Activated CD8-positive, alpha-beta T cell treated with anti-CD3 and anti-CD28 coated beads, Interleukin-2, amount 10 ng/mL, durations not matched to agents 7 days and 5 days (primary cell): ENCODE measurements around the gene CDK14. TPM values are rescaled to one million over a fixed set of nuclear protein-coding genes. Genes with fewer than 3 reads are reported as not detected.

Experiments
- ATAC-seq: fragments of 150-1000 bp; cut with Tn5 transposase; one replicate; pipeline ENCODE4 v1.10.0; 2021; ENCODE audit warnings: moderate library complexity
- CTCF ChIA-PET: fragments of 350-600 bp; sonication (Branson Sonifier 250); formaldehyde crosslinking; loops from one replicate; lab custom pipeline; 2021; ENCODE audit warnings: antibody characterized with exemption; lab: Charles Lee
- POLR2A ChIA-PET: fragments of 350-600 bp; sonication (Branson Sonifier 250); formaldehyde crosslinking; loops from one replicate; lab custom pipeline; 2021; ENCODE audit warnings: antibody characterized with exemption; lab: Charles Lee
- DNase-seq: peaks from one replicate; pipeline ENCODE4 v3.0.0-alpha.2; 2020
- H3K27ac Mint-ChIP-seq: one replicate; pipeline ENCODE4 v1.8.0; 2021; ENCODE audit warnings: mild to moderate bottlenecking, mixed read lengths
- H3K27me3 Mint-ChIP-seq: one replicate; pipeline ENCODE4 v1.8.0; 2021; ENCODE audit warnings: low read depth, mixed read lengths
- H3K36me3 Mint-ChIP-seq: one replicate; pipeline ENCODE4 v1.8.0; 2021; ENCODE audit warnings: low read depth, mixed read lengths
- H3K4me1 Mint-ChIP-seq: one replicate; pipeline ENCODE4 v1.8.0; 2021; ENCODE audit warnings: low read depth, mixed read lengths
- H3K4me3 Mint-ChIP-seq: one replicate; pipeline ENCODE4 v1.8.0; 2021; ENCODE audit warnings: mild to moderate bottlenecking, mixed read lengths
- H3K9me3 Mint-ChIP-seq: one replicate; pipeline ENCODE4 v1.8.0; 2022; ENCODE audit warnings: mixed read lengths; ENCODE audit not compliant: insufficient read depth
- total RNA-seq, 2 experiments: library from RNA; stranded (reverse); gene quantifications; one replicate each; pipeline ENCODE4 v1.2.3, GENCODE V29; 2021

The CDK14 gene
- total RNA-seq, 2 experiments from 2014 or later = not detected

DNA sequence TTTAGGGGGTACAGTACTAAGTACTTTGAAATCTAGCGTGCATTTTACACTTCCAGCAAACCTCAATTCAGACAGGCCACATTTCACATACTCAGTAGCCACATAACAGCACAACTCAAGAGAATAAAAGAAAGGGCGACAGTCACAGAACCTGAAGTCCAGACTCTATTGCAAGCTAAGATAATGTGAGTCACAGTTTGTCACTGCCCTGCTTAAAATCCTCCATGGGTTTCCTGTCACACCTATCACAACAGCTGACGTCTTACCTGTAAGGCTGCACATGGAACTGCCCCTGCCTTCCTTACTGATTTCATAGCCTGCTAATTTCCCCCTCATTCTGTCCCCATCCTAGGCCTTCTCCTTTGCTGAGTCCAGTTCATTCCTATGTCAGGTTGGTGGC, 16.1 kb upstream of the CDK14 start:
- no peak overlapping the region for H3K4me3 Mint-ChIP-seq
- CTCF ChIA-PET = no interaction called here

DNA sequence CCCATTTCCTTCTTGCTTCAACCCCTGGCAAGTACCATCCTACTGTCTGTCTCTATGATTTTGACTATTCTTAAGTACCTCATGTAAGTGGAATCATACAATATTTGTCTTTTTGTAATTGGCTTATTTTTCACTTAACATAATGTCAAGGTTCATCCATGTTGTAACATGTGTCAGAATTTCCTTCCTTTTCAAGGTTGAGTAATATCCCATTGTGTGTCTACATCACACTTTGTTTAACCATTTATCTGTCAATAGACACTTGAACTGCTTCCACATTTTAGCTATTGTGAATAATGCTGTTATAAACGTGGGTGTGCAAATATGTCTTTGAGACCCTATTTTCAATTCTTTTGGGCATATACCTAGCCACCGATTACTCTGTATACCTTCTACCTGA, 14.0 kb upstream of the CDK14 start:
- ChIA-PET POLR2A (interaction anchor here (0.7 kb wide), 1 partner anchor 332 kb away, joined by 3 read pairs; no protein-coding TSS in a partner anchor), CTCF (no interaction called here)
- H3K27me3 Mint-ChIP-seq = no peaks in the 10 kb centered on the region
- no peaks in the 10 kb centered on the region for H3K4me1 Mint-ChIP-seq
- no peaks in the 10 kb centered on the region for H3K36me3 Mint-ChIP-seq
- no peak overlapping the region for H3K27ac Mint-ChIP-seq
- no peaks in the 10 kb centered on the region for H3K9me3 Mint-ChIP-seq
- ATAC-seq (no peak), DNase-seq (no peak)
- H3K4me3 Mint-ChIP-seq = no peak overlapping the region

More for the DNA sequence above, 16.1 kb upstream of the CDK14 start:
- H3K36me3 Mint-ChIP-seq = no peaks in the 10 kb centered on the region
- no peak for DNase-seq
- POLR2A ChIA-PET = no interaction called here
- H3K27me3 Mint-ChIP-seq = no peaks in the 10 kb centered on the region
- H3K27ac Mint-ChIP-seq = no peak overlapping the region
- ATAC-seq = no peak
- H3K9me3 Mint-ChIP-seq = no peaks in the 10 kb centered on the region
- H3K4me1 Mint-ChIP-seq = no peaks in the 10 kb centered on the region

DNA sequence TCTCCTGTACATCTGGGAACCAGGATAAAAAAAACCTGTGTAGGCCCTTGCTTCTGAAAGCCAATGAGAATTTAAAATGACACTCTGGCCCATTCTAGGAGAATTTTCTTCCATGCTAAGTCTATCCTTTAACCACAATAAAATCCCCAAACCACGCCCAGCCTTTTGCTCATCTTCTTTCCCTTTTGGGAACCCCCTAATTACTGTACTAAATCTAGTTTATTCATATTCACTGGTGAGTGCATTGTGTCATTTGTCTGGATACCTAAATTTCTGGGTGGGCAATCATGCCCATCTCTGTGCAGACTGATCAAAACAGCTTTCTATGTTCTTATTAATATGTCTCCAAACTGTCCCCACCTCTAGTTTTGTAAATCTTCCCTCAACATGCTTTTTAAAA, 11.7 kb upstream of the CDK14 start:
- ATAC-seq = no peak
- Mint-ChIP-seq H3K27ac (no peak overlapping the region), H3K4me1 (no peaks in the 10 kb centered on the region), H3K36me3 (no peaks in the 10 kb centered on the region), H3K9me3 (no peaks in the 10 kb centered on the region), H3K27me3 (peaks cover 2% of the 10 kb centered on the region), H3K4me3 (no peak overlapping the region)
- POLR2A ChIA-PET = no interaction called here
- no peak for DNase-seq
- CTCF ChIA-PET = no interaction called here

DNA sequence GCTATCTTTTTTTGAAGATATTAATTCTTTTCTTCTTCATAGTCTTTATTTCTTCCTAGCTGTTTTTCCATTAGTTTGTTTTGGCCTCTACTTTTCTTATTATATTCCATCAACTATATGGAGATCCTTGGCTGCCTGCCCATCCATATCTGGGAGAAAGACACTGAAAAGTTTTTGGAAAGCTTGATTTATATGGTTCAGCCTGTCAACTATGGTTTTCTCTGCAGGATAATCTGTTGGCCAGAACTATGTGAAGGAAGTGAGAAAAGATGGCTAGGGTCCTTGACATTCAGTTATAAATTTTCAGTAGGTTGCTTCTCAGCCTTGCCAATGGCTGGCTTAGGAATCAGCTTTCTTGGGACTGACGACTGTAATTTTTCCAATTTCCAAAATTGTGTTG, 10.0 kb upstream of the CDK14 start:
- POLR2A ChIA-PET = no interaction called here
- CTCF ChIA-PET = no interaction called here
- H3K27ac Mint-ChIP-seq = no peak overlapping the region
- H3K4me1 Mint-ChIP-seq = no peaks in the 10 kb centered on the region
- no peaks in the 10 kb centered on the region for H3K36me3 Mint-ChIP-seq
- ATAC-seq (no peak), DNase-seq (no peak)
- peaks cover 2% of the 10 kb centered on the region for H3K27me3 Mint-ChIP-seq
- H3K4me3 Mint-ChIP-seq = no peak overlapping the region
- no peaks in the 10 kb centered on the region for H3K9me3 Mint-ChIP-seq

DNA sequence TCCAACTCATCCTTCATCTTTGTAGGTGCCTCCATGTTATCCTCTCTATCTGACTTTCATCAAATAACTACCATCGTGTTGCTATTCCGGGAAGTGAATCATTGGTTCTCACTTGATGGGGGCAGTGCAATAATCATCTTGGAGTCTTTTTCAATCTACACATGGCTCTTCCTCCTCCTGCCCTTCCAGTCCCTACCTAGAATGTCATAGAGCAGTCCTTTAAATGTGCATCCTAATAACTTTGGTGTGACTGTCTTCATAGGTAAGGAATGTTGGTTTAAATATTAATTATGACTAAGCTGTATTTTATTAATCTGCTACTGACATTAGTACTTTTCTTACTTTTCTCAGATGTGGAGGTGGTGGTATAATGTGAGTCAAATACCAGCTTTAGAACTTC, 8.4 kb upstream of the CDK14 start:
- ChIA-PET CTCF (no interaction called here), POLR2A (no interaction called here)
- Mint-ChIP-seq H3K27ac (no peak overlapping the region), H3K4me3 (no peak overlapping the region), H3K36me3 (no peaks in the 10 kb centered on the region), H3K9me3 (no peaks in the 10 kb centered on the region), H3K27me3 (peaks cover 2% of the 10 kb centered on the region), H3K4me1 (no peaks in the 10 kb centered on the region)
- DNase-seq (no peak), ATAC-seq (no peak)

DNA sequence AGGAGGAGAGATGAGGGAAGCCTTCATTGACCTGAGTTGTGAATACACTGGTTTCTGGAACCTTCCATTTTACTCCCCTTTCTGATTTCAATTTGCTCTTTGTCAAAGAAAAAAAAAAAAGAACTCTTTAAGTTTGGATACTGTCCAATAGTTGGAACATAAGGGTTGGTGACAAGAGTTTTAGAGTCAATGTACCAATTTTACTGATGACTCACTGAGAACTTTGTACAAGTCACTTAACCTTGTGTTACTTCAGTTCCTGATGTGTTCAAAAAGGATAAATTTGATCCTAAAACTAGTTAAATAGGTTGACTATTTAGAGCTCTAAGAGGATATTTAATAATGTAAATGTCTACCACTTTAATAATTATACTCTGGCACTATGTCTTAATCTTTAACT, 4.1 kb upstream of the CDK14 start:
- CTCF ChIA-PET = no interaction called here
- Mint-ChIP-seq H3K27me3 (peaks cover 27% of the 10 kb centered on the region), H3K36me3 (no peaks in the 10 kb centered on the region), H3K9me3 (no peaks in the 10 kb centered on the region), H3K27ac (no peak overlapping the region), H3K4me3 (no peak overlapping the region), H3K4me1 (peaks cover 12% of the 10 kb centered on the region)
- ATAC-seq = no peak
- POLR2A ChIA-PET = no interaction called here
- DNase-seq = no peak

DNA sequence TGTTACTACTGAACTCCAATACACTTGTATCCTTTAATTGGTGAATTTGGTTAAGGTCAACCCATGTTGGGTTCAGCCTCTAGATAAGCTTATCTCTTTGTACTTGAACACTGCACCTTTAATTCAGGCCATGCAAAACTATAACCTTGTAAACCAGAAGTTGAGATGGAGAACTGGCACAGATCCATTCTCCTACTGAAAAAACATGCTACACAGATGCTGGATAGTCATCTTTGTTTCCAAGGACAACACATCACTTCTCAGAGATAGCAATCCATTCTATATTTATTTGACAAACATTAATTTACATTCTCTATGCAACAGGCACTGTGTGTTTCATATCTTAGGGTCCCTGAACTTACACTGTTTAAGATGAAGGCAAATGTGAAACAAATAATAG, 2.9 kb upstream of the CDK14 start:
- no peak overlapping the region for H3K4me3 Mint-ChIP-seq
- no peak for ATAC-seq
- ChIA-PET CTCF (no interaction called here), POLR2A (no interaction called here)
- H3K27me3 Mint-ChIP-seq = peaks cover 34% of the 10 kb centered on the region
- DNase-seq = no peak
- H3K27ac Mint-ChIP-seq = no peak overlapping the region
- H3K4me1 Mint-ChIP-seq = peaks cover 12% of the 10 kb centered on the region
- H3K9me3 Mint-ChIP-seq = no peaks in the 10 kb centered on the region
- no peaks in the 10 kb centered on the region for H3K36me3 Mint-ChIP-seq

DNA sequence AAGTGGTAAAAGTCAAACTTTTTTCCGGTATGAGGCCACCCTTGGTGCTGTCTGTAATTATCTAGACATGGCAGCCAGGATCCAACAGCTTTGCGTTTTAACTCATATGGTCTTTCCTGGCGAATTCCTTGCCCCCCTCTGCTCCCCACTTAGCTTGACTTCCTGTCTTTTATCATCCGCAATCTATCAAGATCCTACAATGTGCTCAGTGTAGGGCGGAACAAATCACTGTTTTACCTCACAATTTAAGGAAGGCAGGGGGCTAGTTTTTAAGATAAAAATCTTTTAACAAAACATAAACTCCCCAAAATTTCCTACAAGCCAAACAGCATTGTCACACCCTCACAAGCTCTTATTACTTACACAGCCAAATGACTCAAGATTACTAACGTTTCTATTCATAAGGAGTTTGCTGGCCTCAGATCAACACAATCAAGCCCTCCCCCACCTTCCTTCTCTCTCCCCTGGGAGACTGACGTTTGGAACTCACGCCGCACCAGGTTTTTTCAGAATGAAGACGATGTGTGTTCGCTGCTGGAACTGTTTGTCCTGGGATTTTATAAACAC, 1.3 kb upstream of the CDK14 start:
- no peaks in the 10 kb centered on the region for H3K36me3 Mint-ChIP-seq
- peaks cover 12% of the 10 kb centered on the region for H3K4me1 Mint-ChIP-seq
- H3K9me3 Mint-ChIP-seq = no peaks in the 10 kb centered on the region
- CTCF ChIA-PET = no interaction called here
- no peak for DNase-seq
- ATAC-seq = no peak
- POLR2A ChIA-PET = no interaction called here
- no peak overlapping the region for H3K27ac Mint-ChIP-seq
- peaks cover 40% of the 10 kb centered on the region for H3K27me3 Mint-ChIP-seq
- no peak overlapping the region for H3K4me3 Mint-ChIP-seq

DNA sequence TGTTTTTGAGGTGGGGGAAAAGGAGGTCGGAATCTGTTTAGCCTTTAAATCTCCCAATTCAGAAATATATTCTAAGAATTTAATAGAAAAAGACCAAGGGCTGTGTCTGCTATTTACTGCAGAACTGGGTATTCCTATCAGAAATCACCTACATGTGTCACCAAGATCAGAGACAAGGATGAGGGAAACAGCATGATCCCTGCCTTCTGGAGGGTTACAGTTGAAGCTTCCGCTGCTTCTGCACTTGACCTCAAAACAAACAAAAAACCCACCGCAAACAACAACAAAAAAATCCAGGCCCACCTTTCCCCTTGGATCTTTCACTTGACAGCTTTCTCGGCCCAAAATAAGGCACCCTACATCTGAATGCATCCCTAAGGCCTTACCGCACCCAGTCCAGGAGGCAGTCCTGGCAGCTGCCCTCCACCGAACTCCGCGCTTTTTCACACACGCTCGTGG, 750 bp upstream of the CDK14 start:
- ChIA-PET POLR2A (no interaction called here), CTCF (no interaction called here)
- Mint-ChIP-seq H3K36me3 (no peaks in the 10 kb centered on the region), H3K4me1 (peaks cover 12% of the 10 kb centered on the region), H3K4me3 (peak overlapping the region; percentile 58), H3K9me3 (no peaks in the 10 kb centered on the region), H3K27me3 (peaks cover 40% of the 10 kb centered on the region), H3K27ac (no peak overlapping the region)
- ATAC-seq (peak; percentile 24), DNase-seq (no peak)

DNA sequence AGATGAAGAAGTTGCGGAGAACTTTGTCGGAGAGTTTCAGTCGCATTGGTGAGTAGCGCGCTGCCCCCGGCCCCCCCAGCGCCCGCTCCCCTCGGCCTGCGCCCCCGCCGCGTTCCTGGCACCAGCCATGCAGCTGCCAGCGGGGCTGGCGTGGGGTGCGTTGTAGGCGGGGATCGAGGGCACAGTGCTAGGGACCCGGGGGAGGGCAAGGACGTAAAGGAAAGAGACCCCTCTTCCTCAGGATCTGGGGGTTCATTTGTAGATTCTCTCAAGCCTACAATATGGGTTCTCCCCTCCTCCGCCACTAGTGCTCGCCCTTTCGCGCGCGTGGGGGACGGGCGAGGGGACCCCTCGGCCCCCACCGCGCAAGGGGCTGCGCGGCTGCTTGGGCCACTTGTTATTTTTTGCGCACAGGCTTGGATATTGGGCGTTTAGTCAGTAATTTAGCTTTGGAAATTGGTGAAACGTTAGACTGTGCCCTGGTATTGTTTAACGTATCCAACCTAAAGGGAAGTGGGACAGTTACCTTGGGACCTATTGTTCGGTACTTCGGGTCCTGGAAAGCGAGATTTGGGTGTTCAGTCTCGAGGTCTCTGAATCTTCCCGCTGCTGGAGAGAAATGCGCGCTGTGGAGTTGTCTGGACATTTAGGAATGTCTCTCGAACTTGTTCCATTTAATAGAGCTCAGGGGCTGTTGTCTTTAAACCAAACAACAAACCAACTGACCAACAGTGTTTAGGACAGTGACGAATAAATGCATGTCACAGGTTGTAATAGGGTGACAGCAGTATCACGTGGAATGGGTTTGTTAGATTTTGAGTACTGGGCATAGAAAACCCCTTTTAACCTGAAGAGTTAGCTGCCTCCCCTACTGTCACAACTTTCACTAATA, 796 bp downstream of the CDK14 start:
- POLR2A ChIA-PET = no interaction called here
- no peak for ATAC-seq
- no peaks in the 10 kb centered on the region for H3K36me3 Mint-ChIP-seq
- H3K4me3 Mint-ChIP-seq = peak overlapping the region; percentile 68
- H3K4me1 Mint-ChIP-seq = peaks cover 12% of the 10 kb centered on the region
- CTCF ChIA-PET = interaction anchor here (0.6 kb wide), 1 partner anchor 17 kb away, joined by 4 read pairs; no protein-coding TSS in a partner anchor
- peaks cover 46% of the 10 kb centered on the region for H3K27me3 Mint-ChIP-seq
- H3K9me3 Mint-ChIP-seq = no peaks in the 10 kb centered on the region
- no peak overlapping the region for H3K27ac Mint-ChIP-seq
- no peak for DNase-seq

DNA sequence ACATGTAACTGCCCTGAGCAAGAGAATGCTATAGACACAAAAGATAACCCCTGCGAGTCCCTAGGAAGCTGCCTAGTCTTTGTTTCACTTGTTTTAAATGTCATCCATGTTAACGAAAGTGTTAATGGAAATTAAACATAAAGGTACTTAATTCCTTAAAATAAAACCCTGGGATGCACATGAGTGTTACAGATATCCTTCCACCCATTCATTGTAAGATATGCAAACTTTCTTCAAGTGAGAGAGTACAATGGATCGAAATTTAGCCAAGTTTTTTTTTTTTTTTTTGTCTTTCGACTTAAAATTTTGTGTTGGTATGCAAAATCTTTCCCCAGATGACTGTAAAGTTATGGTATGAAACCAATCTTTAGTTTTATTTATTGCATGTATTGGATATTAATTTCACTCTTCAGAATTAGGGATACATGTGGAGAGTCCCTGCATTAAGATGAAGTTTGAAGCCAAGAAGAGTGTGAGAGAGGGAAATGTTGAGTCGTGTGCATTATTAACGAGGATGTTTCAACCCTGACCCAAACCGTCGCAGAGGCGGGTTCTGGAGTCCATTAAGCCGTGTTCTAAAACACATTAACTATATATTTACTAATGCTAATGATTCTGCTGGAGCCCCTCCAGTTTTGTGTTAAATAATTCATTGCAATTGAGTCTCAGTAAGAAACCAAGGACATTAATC, 1.6 kb downstream of the CDK14 start:
- no peak for DNase-seq
- Mint-ChIP-seq H3K27ac (no peak overlapping the region), H3K9me3 (no peaks in the 10 kb centered on the region), H3K27me3 (peaks cover 46% of the 10 kb centered on the region), H3K4me3 (no peak overlapping the region), H3K4me1 (peaks cover 12% of the 10 kb centered on the region), H3K36me3 (no peaks in the 10 kb centered on the region)
- ATAC-seq = no peak
- ChIA-PET POLR2A (no interaction called here), CTCF (interaction anchor here (0.6 kb wide), 1 partner anchor 16 kb away, joined by 4 read pairs; no protein-coding TSS in a partner anchor)

DNA sequence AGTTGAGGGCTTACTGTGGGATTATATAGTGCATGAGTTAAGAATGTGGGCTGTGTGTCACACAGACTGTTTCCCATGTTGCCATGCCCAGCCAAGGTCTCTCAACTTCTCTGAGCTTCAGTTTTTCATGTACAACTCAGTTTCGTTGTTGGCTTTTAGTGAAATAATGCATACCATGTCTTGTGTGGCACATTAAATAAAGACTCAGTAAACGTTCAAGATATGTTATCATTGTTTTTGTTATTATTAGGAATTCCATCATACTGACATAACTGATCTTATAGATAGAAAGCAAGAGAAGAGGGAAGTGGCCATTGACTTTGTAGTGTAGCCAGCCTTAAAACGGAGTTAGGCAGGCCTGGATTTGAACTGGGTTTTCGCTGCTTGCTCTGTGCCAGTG, 2.9 kb downstream of the CDK14 start:
- CTCF ChIA-PET = no interaction called here
- Mint-ChIP-seq H3K36me3 (no peaks in the 10 kb centered on the region), H3K4me1 (peaks cover 12% of the 10 kb centered on the region), H3K27ac (no peak overlapping the region), H3K27me3 (peaks cover 38% of the 10 kb centered on the region), H3K4me3 (no peak overlapping the region), H3K9me3 (no peaks in the 10 kb centered on the region)
- no peak for DNase-seq
- ATAC-seq = no peak
- POLR2A ChIA-PET = no interaction called here
